Activated effector memory CD4-positive, alpha-beta T cell treated with Interleukin-2 at 50 U/mL for 16 hours (primary cell): ENCODE results near the gene ARHGAP42.
"Not testable (repeated sequence)": the region's sequence is repeated elsewhere in the genome, so short reads cannot be mapped to it uniquely, and the experiment has no call there.

Experiments used
- DNase-seq: peaks from one replicate; pipeline ENCODE4 v3.0.0-alpha.2; 2020

The ARHGAP42 gene

GRCh38 chr11:100978939-100979338 lies 291.9 kb downstream of the ARHGAP42 start:
- DNase-seq = no peak

- DNase-seq = no peak
Observed at GRCh38 chr11:100980156-100980555, 293.1 kb downstream of the ARHGAP42 start.

- DNase-seq = no peak
Observed at GRCh38 chr11:100981196-100981824, 294.2 kb downstream of the ARHGAP42 start.

GRCh38 chr11:100984668-100985067 lies 297.6 kb downstream of the ARHGAP42 start:
- no peak for DNase-seq

- DNase-seq = no peak
Observed at GRCh38 chr11:100990931-100991330, 303.8 kb downstream of the ARHGAP42 start.

- DNase-seq = no peak
Observed at GRCh38 chr11:100991541-100991940, 304.5 kb downstream of the ARHGAP42 start.

- DNase-seq = no peak
Observed at GRCh38 chr11:100994966-100995365, 307.9 kb downstream of the ARHGAP42 start.

- DNase-seq = no peak
Observed at GRCh38 chr11:100999756-101000155, 312.7 kb downstream of the ARHGAP42 start.

- no peak for DNase-seq
Observed at GRCh38 chr11:101003468-101003867, 316.4 kb downstream of the ARHGAP42 start.

- no peak for DNase-seq
Observed at GRCh38 chr11:101008961-101009689, 322.0 kb downstream of the ARHGAP42 start.

- DNase-seq = no peak
Observed at GRCh38 chr11:101009690-101010055, 322.6 kb downstream of the ARHGAP42 start.

- no peak for DNase-seq
Observed at GRCh38 chr11:101010899-101011298, 323.8 kb downstream of the ARHGAP42 start.

- no peak for DNase-seq
Observed at GRCh38 chr11:101011881-101012280, 324.8 kb downstream of the ARHGAP42 start.

GRCh38 chr11:101013702-101014101 lies 326.6 kb downstream of the ARHGAP42 start:
- DNase-seq = not testable (repeated sequence)

GRCh38 chr11:101014600-101015285 lies 327.7 kb downstream of the ARHGAP42 start:
- DNase-seq = no peak

GRCh38 chr11:101019870-101020269 lies 332.8 kb downstream of the ARHGAP42 start:
- DNase-seq = no peak

- DNase-seq = no peak
Observed at GRCh38 chr11:101022256-101022655, 335.2 kb downstream of the ARHGAP42 start.

- DNase-seq = no peak
Observed at GRCh38 chr11:101028644-101029043, 341.6 kb downstream of the ARHGAP42 start.

GRCh38 chr11:101030015-101030414 lies 342.9 kb downstream of the ARHGAP42 start:
- DNase-seq = no peak

GRCh38 chr11:101030692-101031091 lies 343.6 kb downstream of the ARHGAP42 start:
- DNase-seq = no peak

- no peak for DNase-seq
Observed at GRCh38 chr11:101031713-101032112, 344.6 kb downstream of the ARHGAP42 start.

GRCh38 chr11:101032991-101033390 lies 345.9 kb downstream of the ARHGAP42 start:
- no peak for DNase-seq

- no peak for DNase-seq
Observed at GRCh38 chr11:101034076-101034475, 347.0 kb downstream of the ARHGAP42 start.

- DNase-seq = no peak
Observed at GRCh38 chr11:101035872-101036271, 348.8 kb downstream of the ARHGAP42 start.
